Lower leg skin (tissue), 4 donors: ENCODE data around the gene CPXM1. TPM values are rescaled to one million over a fixed set of nuclear protein-coding genes. Genes with fewer than 3 reads are reported as not detected.
A peak's percentile ranks its signal among the peaks of the same experiment; 100 is the strongest.

Experiments
- DNase-seq, 2 donors: peaks; one replicate each; pipeline ENCODE4 v3.0.0-alpha.2; 2019; ENCODE audit warnings: low spot score in 2 of 2
- H3K4me3 ChIP-seq: fragments of 200-600 bp; sonication (generic); 2 replicates; pipeline ENCODE4 v1.5.1; 2017; ENCODE audit warnings: mild to moderate bottlenecking, low read depth; ENCODE audit not compliant: poor library complexity, severe bottlenecking
- POLR2A ChIP-seq, 2 donors: fragments of 450-650 bp; IDR thresholded peaks; one replicate each; pipeline ENCODE4 v1.6.1; 2016 to 2017; ENCODE audit warnings: antibody characterized with exemption in 2 of 2, mild to moderate bottlenecking in 1 of 2, moderate library complexity in 1 of 2
- WGBS, 2 donors: methylation state at CpG; one replicate each; pipeline ENCODE4 v1.1.5; 2018; 5-methylcytosine and 5-hydroxymethylcytosine counted together
- intact Hi-C: fragments of 100-400 bp; cut with DNase I; formaldehyde crosslinking; loops from one replicate; pipeline ENCODE4 v1.15.0; 2023; ENCODE audit warnings: low total_unique reads
- total RNA-seq, 4 donors: library from RNA; depleted of rRNA; stranded (reverse); fragments of >200 nt; gene quantifications; one replicate each; pipeline ENCODE4 v1.1.0, GENCODE V29; 2016
- TF ChIP-seq, protein P1 (sequence below), 3 donors: fragments of 450-650 bp; IDR thresholded peaks; one replicate each; pipeline ENCODE4 v1.5.1; 2016; ENCODE audit warnings: antibody characterized with exemption in 3 of 3, mild to moderate bottlenecking in 3 of 3, moderate library complexity in 2 of 3

CPXM1 gene
- total RNA-seq, result 1 to 10 TPM in 3 of 4 donors, under 1 TPM in 1; 0.12 to 3.6 (median 1.4) TPM

- H3K4me3 ChIP-seq, result no peak within 1 kb of the TSS
- intact Hi-C loops, result no loop called here
- WGBS, 2 donors, result 7 to 11% methylated on average over 18 of the region's 52 CpGs
- peak in 1 of 2 donors; percentile 58 for DNase-seq
- no peak for TF ChIP-seq POLR2A (IDR thresholded peaks at IDR 0.05)
- TF ChIP-seq, protein P1, sequence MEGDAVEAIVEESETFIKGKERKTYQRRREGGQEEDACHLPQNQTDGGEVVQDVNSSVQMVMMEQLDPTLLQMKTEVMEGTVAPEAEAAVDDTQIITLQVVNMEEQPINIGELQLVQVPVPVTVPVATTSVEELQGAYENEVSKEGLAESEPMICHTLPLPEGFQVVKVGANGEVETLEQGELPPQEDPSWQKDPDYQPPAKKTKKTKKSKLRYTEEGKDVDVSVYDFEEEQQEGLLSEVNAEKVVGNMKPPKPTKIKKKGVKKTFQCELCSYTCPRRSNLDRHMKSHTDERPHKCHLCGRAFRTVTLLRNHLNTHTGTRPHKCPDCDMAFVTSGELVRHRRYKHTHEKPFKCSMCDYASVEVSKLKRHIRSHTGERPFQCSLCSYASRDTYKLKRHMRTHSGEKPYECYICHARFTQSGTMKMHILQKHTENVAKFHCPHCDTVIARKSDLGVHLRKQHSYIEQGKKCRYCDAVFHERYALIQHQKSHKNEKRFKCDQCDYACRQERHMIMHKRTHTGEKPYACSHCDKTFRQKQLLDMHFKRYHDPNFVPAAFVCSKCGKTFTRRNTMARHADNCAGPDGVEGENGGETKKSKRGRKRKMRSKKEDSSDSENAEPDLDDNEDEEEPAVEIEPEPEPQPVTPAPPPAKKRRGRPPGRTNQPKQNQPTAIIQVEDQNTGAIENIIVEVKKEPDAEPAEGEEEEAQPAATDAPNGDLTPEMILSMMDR (IDR thresholded peaks at IDR 0.05), result no peak
These were observed at the start of gene CPXM1 for GRCh38 chr20:2800521-2801285. TSS of gene CPXM1 (minus strand) at chr20:2800627. CDS start at chr20:2800572, 55 bp downstream.

- intact Hi-C loops, result no loop called here
- TF ChIP-seq, protein P1 (IDR thresholded peaks at IDR 0.05), result no peak
- TF ChIP-seq POLR2A (IDR thresholded peaks at IDR 0.05), result no peak
- no peak for DNase-seq
- WGBS, 2 donors, result 85 to 93% methylated on average over 4 of the region's 4 CpGs
- no peak overlapping the region for H3K4me3 ChIP-seq
These were observed 49.1 kb upstream of the CPXM1 start for GRCh38 chr20:2849529-2849928.

- TF ChIP-seq, protein P1 (IDR thresholded peaks at IDR 0.05), result no peak
- TF ChIP-seq POLR2A (IDR thresholded peaks at IDR 0.05), result no peak
- H3K4me3 ChIP-seq, result no peak overlapping the region
- WGBS, 2 donors, result 91 to 97% methylated on average over 4 of the region's 4 CpGs
- intact Hi-C loops, result no loop called here
- peak in 1 of 2 donors; percentile 14 for DNase-seq
These were observed 47.4 kb upstream of the CPXM1 start for GRCh38 chr20:2847802-2848201.

DNA sequence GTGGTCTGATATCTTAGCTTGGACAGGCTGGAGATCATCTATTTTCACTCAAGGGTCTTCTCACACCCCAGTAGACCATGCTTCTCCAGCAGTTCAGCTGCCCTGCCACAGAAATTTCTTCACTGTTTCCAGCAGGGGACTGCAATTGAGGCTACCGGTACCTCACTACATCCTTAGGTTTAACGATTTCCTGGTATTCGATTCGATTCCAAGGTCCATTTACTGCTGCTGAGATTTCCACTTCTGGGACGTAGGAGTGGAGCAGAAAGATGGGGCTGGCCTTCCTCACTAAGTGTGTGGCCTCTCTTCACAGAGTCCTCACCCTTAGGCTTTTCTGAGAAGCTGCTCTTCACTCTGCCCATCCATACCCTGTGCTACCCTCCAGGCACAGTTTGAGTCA, 46.3 kb upstream of the CPXM1 start:
- intact Hi-C loops, result no loop called here
- WGBS, 2 donors, result 82 to 88% methylated on average over 5 of the region's 5 CpGs
- DNase-seq, result no peak
- TF ChIP-seq POLR2A (IDR thresholded peaks at IDR 0.05), result no peak
- TF ChIP-seq, protein P1 (IDR thresholded peaks at IDR 0.05), result no peak
- H3K4me3 ChIP-seq, result no peak overlapping the region

DNA sequence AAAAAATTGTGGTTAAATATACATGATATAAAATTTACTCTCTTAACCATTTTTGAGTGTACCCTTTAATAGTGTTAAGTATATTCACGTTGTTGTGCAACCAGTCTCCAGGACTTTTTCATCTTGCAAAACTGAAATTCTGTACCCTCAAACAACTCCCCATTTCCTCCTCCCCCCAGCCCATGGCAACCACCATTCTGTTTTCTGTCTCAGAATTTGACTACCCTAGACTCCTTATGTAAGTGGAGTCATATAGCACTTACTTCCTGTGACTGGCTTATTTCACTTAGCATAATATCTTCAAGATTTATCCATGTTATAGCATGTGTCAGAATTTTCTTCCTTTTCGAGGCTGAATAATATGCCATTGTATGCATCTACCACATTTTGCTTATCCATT, 45.2 kb upstream of the CPXM1 start:
- DNase-seq, result peak in 1 of 2 donors; percentile 18
- H3K4me3 ChIP-seq, result no peak overlapping the region
- 76 to 78% methylated on average over 2 of the region's 2 CpGs for WGBS, 2 donors
- intact Hi-C loops, result no loop called here
- TF ChIP-seq, protein P1 (IDR thresholded peaks at IDR 0.05), result no peak
- TF ChIP-seq POLR2A (IDR thresholded peaks at IDR 0.05), result no peak
